Panc1 (cell line): ENCODE measurements around the gene S100A16.

Source experiments
- CTCF ChIP-seq: fragments of 450-650 bp; IDR thresholded peaks from 2 replicates; pipeline ENCODE4 v1.5.1; 2017; ENCODE audit warnings: mild to moderate bottlenecking
- POLR2AphosphoS5 ChIP-seq: IDR thresholded peaks from 2 replicates; pipeline ENCODE4 v1.6.1; 2012; ENCODE audit warnings: mild to moderate bottlenecking, low read depth, low read length, moderate library complexity
- REST ChIP-seq, 2 experiments: IDR thresholded peaks; 2 replicates each; pipeline ENCODE4 v1.6.1; 2011 to 2012; ENCODE audit warnings: low read depth in 2 of 2, control low read depth in 1 of 2, low read length in 1 of 2, mild to moderate bottlenecking in 1 of 2, moderate library complexity in 1 of 2; ENCODE audit not compliant: insufficient read depth in 1 of 2

- no peak for TF ChIP-seq CTCF
- TF ChIP-seq REST (IDR thresholded peaks at IDR 0.05; ENCODE audit: insufficient read depth in 1 of 2, low read depth in 2 of 2, low read length in 1 of 2): no peak
- TF ChIP-seq POLR2AphosphoS5: no peak
These were observed 704 bp downstream of the S100A16 start for GRCh38 chr1:153612111-153612754.
